OCI-LY3 (cell line): ENCODE measurements around the gene CBLL1.

Experiments
- EZH2phosphoT487 ChIP-seq: fragments of 200-600 bp; shearing (Covaris generic); IDR thresholded peaks from 2 replicates; pipeline ENCODE4 v1.6.1; 2018; ENCODE audit warnings: antibody characterized with exemption, mixed run types, low read depth
- TF ChIP-seq, protein P1 (sequence below): fragments of 200-600, 300-600 bp; sonication (generic); IDR thresholded peaks from 2 replicates; pipeline ENCODE4 v1.5.1; 2014; ENCODE audit warnings: antibody characterized with exemption, low read length, low read depth

DNA sequence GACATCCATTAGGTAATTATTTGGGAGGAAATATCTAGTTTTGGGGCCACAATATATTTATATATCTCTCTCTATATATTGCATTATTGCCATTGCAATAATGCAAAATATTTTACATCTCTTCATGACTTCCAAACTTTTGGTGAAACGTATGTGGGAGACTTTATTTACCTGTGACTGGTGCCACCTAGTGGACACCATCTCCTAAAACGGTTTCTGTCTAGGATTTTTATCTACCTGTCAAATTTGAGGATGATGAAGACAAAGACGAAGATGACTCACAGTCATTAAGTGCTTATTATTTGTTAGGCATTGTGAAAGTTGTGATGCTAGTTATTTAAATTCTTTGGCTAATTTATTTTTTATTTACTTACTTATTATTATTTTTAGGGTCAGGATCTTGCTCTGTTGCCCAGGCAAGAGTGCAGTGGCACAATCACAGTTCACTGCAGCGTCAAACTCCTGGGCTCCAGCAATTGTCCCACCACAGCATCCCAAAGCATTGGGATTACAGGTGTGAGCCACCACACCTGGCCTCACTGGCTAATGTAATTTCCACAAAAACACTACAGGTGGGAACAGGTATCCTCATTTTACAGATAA lies 18.7 kb upstream of the CBLL1 start:
- TF ChIP-seq, protein P1, sequence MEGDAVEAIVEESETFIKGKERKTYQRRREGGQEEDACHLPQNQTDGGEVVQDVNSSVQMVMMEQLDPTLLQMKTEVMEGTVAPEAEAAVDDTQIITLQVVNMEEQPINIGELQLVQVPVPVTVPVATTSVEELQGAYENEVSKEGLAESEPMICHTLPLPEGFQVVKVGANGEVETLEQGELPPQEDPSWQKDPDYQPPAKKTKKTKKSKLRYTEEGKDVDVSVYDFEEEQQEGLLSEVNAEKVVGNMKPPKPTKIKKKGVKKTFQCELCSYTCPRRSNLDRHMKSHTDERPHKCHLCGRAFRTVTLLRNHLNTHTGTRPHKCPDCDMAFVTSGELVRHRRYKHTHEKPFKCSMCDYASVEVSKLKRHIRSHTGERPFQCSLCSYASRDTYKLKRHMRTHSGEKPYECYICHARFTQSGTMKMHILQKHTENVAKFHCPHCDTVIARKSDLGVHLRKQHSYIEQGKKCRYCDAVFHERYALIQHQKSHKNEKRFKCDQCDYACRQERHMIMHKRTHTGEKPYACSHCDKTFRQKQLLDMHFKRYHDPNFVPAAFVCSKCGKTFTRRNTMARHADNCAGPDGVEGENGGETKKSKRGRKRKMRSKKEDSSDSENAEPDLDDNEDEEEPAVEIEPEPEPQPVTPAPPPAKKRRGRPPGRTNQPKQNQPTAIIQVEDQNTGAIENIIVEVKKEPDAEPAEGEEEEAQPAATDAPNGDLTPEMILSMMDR, result peak; percentile 73
- no peak for TF ChIP-seq EZH2phosphoT487
